Stimulated activated CD4-positive, alpha-beta T cell treated with anti-CD3 and anti-CD28 coated beads, Interleukin-4, amount 100 ng/mL, for 24 hours (primary cell): ENCODE measurements around the gene LILRA2.
"Not testable (repeated sequence)": the region's sequence is repeated elsewhere in the genome, so short reads cannot be mapped to it uniquely, and the experiment has no call there.

Experiments
- DNase-seq: peaks from one replicate; pipeline ENCODE4 v3.0.0-alpha.2; 2020

Gene LILRA2

DNA sequence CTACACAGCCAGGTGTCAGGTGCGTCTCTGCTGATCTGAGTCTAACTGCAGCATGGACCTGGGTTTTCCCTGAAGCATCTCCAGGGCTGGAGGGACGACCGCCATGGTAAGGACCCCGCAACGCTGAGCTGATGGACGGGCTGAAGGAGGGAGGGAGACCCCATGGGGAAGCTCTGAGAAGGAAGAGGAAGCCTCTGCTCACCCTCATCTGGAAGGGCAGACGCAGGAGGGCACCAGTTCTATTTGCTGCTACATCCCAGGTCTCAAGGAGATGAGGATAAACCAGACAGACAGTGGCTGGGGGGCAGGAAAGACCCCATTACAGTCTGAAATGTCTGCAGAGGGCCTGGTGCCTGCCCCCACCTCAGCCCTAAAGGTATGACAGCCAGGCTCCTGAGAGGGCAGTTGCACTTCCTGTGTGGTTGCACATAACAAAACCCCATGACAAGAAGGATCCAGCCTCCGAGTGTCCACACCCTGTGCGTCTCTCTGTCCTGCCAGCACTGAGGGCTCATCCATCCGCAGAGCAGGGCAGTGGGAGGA lies at the start of gene LILRA2:
LILRA2 (plus strand) TSS at position 461 of the 543 bp plus-strand sequence. CDS start 89 bp downstream, outside the sequence.
- no peak for DNase-seq

DNA sequence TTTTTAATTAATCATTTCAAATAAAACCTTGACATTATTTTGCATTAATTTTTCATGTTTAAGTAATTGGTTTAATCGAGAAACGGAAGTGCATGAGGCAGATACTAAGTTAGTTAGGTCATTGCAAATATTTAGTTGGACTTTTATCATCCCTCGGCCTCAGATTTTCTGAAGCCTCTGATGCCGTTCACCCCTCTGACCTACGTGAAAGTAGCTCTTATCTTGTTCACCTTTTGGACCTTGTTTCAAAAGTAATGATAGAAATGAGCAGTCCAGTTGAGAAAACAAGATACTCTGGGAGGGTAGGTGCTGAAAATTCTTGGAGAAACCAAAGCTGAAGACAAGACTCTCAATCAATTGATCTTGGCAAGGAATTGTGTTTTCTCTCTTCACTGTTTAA lies 48.0 kb upstream of the LILRA2 start:
- no peak for DNase-seq

DNA sequence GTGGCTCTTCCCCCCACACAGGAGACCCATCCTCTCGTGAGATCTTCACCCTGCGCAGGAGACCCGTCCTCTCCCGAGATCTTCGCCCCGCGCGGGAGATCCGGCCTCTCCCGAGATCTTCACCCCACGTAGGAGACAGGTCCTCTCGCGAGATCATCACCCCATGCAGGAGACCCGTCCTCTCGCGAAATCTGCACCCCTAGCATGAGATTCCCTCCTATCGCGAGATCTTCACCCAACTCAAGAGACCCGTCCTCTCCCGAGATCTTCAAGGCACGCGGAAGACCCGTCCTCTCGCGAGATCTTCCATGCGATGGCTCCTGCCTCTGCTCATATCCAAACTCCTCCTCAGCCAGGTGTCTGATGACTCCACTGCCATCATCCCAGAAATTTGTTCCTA lies 46.6 kb upstream of the LILRA2 start:
- no peak for DNase-seq

DNA sequence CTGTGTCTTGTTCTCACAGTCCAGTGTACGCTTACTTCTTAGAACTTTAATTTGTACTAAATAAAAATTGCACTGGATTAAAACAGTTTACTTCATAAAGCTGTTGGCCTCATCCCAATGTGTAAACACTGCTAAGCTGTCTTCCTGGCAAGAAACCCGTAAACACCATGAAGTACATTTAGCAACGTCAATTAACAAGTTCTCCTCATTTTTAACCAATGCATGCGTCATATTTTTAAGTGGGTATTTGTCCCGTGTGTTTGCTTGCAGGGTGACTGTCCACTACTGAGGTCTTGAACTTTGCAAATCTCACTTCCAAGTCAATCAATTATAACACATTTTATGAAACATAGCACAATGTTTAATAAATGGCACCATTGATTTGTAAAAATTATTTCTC lies 42.7 kb upstream of the LILRA2 start:
- no peak for DNase-seq

DNA sequence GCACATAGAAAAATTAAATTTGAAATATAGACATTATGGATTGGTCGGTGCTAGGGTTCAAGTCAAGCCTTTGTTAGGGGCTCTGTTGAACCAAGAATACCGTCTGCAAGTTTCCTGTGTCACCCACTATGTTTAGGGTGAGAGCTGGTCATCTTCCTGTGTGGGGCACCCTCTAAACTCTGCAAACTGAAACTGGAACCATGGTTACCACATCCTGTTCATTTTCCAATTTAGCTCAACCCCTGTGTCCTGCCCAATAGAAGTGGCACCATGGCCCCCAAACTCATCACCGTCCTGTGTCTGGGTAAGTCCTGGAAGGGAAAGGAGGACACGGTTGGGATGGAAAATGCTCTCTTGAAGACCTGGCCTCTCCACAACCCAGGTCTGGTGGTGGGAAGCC lies 41.1 kb upstream of the LILRA2 start:
- DNase-seq = no peak

DNA sequence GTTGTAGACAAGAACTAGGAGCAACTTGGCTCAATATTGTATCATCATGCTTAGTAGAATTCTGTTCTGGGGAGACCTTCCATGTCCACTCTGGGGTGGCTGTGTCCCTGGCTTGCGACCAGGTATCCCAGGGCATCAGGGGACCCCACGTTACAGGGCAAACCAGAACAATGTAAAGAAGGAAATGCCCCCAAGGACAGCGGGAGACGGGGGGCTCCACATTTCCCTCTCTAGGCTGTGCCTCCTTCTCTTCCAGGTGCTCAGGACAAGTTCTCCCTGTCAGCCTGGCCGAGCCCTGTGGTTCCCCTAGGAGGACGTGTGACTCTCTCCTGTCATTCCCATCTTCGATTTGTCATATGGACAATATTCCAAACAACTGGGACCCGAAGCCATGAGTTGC lies 40.1 kb upstream of the LILRA2 start:
- no peak for DNase-seq

DNA sequence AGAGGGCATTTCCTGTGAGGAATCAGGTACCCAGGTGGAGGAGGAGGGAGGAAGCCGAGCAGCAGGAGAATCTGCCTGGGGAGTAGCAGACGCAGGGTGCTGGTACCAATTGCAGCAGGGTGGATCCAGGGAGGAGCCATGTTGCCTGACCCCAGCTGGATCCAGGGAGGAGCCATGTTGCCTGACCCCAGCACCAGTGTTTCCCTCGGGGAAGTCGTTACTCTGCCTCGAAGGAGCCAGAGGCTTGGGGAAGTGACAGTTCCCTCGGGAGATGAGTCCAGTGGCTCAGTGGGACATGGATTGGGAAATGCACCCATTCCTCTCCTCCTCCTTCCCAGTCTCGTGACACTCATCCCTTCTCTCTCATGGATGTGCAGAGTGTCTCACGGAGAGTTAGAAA lies 39.4 kb upstream of the LILRA2 start:
- no peak for DNase-seq

DNA sequence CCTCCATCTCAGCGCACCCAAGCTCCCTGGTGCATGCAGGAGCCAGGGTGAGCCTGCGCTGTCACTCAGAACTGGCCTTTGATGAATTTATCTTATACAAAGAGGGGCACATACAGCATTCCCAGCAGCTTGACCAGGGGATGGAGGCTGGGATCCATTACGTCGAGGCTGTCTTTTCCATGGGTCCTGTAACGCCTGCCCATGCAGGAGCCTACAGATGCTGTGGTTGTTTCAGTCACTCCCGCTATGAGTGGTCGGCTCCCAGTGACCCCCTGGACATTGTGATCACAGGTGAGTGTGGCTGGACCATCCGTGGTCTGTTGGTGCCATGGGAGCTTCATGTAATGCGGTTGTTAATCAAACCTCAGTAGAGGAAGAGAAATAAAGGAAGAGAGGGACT lies 38.0 kb upstream of the LILRA2 start:
- no peak for DNase-seq

DNA sequence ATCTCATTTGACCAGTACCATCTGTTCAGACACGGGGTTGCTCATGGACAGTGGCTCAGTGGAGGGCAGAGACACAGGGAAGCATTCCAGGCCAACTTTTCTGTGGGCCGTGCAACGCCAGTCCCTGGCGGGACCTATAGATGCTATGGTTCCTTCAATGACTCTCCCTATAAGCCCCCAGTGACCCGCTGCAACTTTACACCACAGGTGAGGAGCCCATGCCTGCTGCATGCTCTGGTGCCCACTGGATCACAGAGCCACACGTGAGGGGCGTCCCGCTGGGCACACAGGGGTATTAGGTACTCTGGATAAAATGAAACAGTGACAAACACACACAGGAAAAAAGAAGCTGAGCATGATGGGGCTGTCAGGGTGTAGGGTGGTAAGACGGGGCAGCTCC lies 36.6 kb upstream of the LILRA2 start:
- DNase-seq = no peak

DNA sequence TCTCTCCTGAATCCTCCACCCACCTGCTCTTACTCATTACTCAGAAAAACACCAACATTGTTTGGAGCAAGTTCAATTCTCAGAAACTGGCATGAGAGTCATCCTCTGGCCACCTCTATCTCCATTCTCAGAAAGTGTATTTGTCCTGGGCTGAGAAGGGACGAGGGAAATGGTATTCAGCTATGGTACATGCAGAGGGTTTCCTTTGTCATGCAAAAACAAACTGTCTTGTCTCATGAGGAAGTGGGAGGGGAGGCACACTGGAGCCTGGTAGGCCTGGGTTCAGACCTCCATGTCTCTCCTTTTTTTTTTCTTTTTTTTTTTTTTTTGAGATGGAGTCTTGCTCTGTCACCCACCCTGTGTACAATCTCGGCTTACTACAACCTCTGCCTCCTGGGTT lies 31.9 kb upstream of the LILRA2 start:
- no peak for DNase-seq

DNA sequence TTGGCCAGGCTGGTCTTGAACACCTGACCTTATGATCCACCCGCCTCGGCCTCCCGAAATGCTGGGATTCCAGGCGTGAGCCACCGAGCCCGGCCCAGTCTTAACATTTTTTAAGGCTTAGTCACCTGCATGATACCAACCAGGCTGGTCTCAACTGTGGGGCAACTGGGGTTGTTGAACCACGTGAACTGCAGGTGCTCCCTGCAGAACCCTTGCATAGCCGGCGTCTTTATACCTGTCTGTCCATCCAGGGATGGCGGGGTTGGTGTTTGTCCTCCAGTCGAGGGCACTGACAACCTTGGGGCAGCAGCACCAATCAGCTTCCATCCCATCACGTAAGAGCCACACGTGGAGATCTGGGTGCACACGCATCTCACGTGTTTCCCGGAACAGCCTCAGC lies 24.8 kb upstream of the LILRA2 start:
- DNase-seq = no peak

DNA sequence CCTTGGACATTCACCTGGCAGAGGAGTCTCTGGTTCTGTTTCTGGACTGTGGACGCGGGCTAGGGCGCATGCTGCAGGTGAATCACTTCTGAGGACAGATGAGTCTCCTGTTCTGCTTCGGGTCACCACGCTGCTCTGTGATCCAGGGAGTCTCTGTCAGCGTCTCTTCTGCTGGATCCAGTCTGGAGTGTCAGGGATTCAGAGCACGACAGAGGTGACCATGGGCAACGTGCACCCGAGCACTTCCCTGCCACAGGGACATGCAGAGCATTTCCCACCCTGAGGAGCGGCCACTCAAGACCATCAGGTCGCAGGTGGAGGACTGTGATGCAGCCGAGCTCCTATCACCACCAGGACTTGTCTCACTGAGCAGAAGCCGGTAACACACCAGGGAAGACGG lies 24.4 kb upstream of the LILRA2 start:
- DNase-seq = no peak

DNA sequence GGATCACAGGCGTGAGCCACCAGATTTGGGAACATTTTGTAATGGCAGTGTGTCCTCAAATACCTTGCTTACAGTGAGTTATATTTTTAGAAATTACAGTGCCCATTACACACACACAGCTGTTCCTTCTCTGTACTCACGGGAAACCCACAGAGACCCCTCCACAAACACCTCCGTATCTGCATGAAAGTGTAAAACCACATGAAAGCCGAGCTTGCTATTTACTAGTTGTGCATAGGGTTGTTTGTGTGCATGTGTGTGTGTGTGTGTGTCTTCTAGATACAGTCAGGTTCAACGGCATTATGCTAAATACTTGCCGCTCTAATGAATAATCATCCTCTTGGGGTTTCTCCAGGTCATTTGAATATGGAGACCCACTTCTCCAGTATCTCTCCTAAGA lies 22.3 kb upstream of the LILRA2 start:
- no peak for DNase-seq

DNA sequence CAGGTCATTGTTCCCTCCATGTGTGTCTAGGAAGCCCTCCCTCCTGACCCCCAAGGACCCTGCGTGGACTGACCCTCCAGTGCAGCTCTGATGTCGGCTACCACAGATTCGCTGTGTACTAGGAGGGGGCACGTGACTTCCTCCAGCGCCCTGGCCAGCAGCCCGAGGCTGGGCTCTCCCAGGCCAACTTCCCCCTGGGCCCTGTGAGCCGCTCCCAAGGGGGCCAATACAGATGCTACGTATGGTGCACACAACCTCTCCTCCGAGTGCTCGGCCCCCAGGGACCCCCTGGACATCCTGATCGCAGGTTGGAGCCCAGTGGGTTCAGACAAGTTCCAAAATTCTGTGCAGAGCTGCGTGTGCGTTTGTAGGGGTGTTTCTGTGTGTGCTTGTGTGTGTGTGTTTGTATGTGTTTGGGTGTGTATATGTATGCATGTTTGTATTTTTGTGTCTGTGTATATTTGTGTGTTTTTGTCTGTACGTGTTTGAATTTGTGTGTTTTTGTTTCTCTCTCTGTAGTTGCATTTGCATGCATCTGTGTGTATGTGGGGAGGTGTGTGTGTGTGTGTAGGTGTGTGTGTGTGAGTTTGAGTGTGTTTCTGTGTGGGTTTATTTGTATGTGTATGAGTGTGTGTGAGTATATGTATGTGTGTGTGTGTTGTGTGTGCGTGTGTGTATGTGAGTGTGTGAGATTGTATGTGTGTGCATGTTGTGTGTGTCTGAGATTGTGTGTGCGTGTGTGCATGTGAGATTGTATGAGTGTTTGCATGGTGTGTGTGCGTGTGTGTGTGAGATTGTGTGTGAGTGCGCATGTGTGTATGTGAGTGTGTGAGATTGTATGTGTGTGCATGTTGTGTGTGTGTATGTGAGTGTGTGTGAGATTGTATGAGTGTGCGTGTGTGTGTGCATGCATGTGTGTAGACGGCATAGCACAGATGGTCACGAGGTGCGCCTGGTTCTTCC lies 21.4 kb upstream of the LILRA2 start:
- DNase-seq = no peak

DNA sequence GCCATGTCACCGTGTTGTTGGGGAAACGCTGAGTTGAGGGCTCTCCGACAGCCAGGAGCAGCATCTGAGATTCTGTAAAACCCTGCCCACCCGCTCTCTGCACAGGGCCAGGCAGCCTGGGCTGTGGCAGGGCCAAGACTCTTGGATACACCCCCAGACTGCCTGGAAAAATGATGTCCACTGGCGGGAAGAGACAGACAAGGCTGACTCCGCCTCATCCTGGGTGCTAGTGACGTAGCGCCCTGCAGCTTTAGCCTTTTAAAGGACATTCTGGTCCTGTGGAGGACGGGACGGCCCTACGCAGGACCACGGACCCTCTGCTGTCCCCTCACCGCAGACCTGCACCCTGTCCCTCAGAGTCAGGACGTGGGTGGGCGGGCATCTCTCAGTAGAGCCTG lies 20.7 kb upstream of the LILRA2 start:
- no peak for DNase-seq

DNA sequence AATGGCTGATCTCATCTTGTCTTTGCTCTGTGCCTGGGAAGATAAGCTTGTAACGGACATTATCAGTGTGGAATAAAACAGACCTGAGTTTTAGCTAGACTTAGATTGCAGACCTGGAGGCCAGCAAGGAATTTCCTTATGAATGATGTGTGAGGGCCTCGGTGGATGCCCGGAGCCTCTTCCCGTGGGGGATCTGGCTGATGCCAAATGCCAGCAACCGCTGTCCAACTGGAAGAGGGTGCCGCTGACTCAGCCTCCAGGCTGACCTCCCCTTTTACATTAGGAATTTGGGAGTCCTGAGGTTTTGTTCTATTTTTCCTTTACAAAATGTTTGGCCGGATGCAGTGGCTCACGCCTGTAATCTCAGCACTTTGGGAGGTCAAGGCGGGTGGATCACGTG lies 19.6 kb upstream of the LILRA2 start:
- DNase-seq = no peak

DNA sequence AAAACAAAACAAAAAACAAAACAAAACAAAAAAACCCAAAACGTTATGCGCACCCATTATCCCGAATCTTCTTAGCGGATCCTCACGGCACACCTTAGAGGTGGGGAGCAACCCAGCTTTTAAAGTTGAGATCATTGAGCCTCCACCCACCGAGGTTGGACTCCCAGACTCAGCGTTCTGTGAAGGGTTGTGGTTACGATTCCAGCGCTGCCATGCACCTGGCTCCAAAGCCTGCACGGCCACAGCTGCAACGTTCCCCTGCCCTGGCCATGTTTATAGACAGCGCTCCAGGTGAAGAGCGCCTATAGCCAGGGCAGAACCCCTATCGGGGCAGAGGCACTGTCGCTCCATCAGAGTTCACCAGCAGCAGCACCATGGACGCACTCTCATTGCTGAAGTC lies 18.7 kb upstream of the LILRA2 start:
- DNase-seq = no peak

DNA sequence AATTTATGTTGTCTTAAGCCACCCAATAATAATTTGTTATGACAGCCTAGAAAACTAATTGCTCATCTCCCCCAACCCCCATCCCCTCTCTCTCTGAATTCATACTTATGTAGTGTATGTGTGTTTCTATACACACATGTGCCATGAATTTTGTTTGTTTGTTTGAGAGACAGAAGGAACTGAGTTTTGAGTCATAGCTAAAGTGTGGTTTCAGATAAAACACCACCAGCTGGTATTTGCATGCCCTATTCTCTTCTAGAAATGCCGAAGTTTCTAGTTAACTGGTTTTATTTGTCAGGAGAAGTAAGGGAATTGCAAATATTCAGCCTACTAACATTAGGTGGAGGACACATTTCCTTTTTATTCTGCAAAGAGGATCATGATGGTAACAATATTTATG lies 17.4 kb upstream of the LILRA2 start:
- no peak for DNase-seq

DNA sequence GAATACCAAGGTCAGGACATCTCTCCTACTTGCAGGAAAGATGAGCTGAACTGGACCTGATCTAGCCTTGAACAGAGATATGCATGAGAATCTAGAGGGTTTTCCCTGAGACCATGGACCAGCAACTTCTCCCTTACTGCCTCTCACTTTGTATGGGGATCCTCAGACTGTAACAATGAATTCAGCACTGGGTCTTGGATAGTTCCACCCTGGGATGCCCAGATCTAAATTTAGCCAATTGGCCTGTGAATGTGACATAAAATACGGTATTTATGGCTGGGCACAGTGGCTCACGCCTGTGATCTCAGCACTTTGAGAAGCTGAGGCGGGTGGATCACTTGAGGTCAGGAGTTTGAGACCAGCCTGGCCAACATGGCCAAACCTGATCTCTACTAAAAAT lies 15.3 kb upstream of the LILRA2 start:
- no peak for DNase-seq

DNA sequence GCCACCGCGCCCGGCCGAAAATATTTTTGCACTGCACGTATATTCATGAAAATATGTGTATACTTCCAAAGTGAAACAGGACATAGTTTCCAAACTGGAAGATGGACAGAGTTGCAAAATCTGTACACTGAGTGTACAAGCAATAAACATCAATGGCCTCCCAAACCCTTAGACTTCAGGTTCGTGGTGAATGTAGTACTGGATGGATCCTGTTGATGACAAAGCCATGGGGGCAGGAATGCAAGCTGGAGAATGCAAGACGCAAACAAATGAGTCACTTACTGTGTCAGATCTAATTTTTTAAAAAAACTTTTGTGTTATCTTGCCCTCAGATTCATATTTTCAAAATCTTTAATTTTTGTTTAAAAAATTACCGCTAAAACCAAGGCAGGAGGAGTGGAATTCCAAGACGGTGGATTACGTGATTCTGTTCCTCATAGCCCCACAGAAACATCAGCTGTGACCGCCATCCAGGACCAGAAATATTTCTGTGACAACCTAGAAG lies 12.7 kb upstream of the LILRA2 start:
- no peak for DNase-seq

DNA sequence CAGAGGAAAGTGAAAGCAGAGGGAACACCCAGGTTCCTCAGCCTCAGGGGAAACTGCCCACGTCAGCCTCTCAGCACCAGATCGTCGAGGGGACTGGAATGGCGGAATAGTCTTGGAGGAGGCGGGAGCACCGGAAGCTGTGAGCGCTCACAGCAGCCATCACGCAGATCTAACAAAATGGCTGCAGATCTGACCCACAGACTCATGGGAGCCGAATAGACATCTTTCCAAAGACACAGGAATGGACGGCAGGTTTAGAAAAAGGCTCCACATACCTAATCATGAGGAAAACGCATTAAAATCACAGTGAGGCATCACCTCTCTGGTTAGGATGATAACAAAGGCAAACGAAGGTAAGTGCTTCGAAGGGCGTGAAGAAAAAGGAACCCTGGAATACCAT lies 11.8 kb upstream of the LILRA2 start:
- DNase-seq = no peak

DNA sequence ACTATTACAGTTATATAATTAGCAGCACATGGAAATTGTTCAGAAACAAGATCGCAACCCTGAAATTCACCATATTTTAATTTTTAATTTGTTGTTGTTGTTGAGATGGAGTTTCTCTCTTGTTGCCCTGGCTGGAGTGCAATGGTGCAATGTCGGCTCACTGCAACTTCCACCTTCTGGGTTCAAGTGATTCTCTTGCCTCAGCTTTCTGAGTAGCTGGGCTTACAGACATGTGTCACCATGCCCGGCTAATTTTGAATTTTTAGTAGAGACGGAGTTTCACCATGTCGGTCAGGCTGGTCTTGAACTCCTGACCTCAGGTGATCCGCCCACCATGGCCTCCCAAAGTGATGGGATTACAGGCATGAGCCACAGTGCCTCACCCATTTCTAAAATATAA lies 10.4 kb upstream of the LILRA2 start:
- not testable (repeated sequence) for DNase-seq

DNA sequence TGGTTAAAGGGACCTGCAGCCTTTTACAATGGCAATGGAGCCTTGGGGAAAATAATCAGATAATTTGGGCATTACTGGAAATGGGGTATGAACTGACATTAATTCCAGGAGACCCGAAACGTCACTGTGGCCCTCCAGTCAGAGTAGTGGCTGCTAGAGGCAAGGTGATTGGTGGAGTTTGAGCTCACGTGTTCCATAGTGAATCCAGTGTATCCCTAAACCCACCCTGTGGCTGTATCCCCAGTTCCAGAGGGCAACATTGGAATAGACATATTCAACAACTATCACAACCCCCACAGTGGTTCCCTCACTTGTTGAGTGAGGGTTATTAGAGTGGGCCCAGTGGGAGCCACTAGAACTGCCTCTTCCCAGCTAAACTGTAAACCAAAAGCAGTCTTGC lies 3.3 kb upstream of the LILRA2 start:
- DNase-seq = no peak
